Bronchial epithelial cell (primary cell): Measurements from ENCODE around the gene AMPD3. TPM values are rescaled to one million over a fixed set of nuclear protein-coding genes. Genes with fewer than 3 reads are reported as not detected.

Experiments
- DNase-seq: peaks from one replicate; pipeline ENCODE4 v3.0.0-alpha.2; 2010; ENCODE audit warnings: low read depth
- FAIRE-seq: peaks from 2 replicates; lab custom pipeline; 2011; peaks lifted over from hg19 to GRCh38; lab: Jason Lieb, UNC
- H3K27me3 ChIP-seq: 2 replicates; pipeline ENCODE4 v1.5.1; 2011; ENCODE audit warnings: low read length; ENCODE audit not compliant: control insufficient read depth, insufficient read depth
- H3K36me3 ChIP-seq: 2 replicates; pipeline ENCODE4 v1.5.1; 2011; ENCODE audit warnings: low read length; ENCODE audit not compliant: control insufficient read depth, insufficient read depth
- H3K4me3 ChIP-seq: 2 replicates; pipeline ENCODE4 v1.5.1; 2011; ENCODE audit warnings: mild to moderate bottlenecking, low read depth, low read length, control low read depth
- total RNA-seq: library from RNA; depleted of rRNA; stranded (reverse); fragments of >200 nt; gene quantifications from 2 replicates; pipeline ENCODE4 v1.2.1, GENCODE V29; 2014
- TF ChIP-seq, protein P1 (sequence below): IDR thresholded peaks from 2 replicates; pipeline ENCODE4 v1.5.1; 2011; ENCODE audit warnings: mild to moderate bottlenecking, moderate library complexity, low read length, control low read depth, inconsistent platforms; ENCODE audit not compliant: insufficient read depth, severe bottlenecking

Gene AMPD3
- total RNA-seq, 1 donor from 2014 or later, result 5.3 TPM

DNA sequence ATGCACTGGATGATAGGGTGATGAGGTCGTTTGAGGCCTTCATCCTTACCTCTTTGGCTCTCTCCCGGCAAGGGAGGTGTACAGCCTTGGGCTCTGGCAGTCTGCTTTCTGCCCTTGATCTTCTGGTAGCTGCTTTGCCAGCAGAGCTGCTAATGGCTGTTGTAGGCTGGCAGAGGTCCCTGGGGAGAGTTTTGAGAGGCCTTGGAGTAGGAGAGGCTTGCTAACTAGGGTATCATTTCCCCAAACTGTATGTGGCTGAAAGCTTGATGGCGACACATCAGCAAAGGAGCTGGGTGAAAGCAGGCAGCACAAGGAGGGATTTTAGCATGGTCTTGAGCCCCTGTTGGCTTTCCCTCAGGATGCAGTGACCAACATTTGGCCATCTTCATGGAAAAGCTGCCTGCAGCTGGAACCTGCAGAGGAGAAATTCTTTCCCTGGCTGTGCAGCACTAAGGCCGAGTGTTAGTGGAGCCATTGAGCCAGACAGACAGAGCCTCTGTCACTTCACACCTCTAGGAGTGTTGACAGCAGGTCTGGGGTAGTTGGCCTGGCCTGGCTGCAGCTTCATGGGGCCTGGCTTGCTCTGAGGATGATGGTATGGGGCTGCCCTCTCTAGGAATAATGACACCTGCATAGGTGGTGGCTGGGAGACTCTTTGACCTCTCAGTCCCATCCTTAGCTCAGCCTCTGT, 3.5 kb upstream of the AMPD3 start:
- FAIRE-seq, result no peak
- H3K4me3 ChIP-seq, result peak overlapping the region; percentile 55

DNA sequence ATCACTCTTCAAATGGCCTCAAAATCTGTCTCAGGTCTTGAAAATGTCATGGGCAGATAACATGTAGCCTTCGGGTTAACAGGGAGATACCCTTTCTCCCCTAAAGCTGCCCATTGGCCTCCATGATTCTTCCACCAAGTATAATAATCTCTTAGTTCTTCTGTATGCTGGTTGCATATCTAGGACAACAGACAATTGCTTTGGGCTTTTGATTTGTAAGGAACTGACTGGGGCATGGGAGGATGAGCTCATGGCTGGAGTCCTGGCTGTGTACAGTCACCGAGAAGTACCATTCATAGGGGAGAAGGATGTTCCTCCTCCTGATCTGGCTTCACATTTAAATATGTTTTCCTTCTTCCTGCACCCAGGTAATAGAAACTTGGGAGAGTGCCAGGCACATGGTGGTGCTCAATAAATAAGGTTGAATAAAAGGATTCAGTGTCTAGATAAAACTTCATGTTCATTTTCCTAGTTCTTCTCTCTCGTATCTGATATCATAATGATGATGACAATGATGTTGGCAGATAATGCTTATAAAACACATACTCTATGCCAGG, 2.8 kb upstream of the AMPD3 start:
- H3K36me3 ChIP-seq, result no peaks in the 10 kb centered on the region
- FAIRE-seq, result no peak
- no peaks in the 10 kb centered on the region for H3K27me3 ChIP-seq
- H3K4me3 ChIP-seq, result no peak overlapping the region
- peak; percentile 59 for DNase-seq
- TF ChIP-seq, protein P1, sequence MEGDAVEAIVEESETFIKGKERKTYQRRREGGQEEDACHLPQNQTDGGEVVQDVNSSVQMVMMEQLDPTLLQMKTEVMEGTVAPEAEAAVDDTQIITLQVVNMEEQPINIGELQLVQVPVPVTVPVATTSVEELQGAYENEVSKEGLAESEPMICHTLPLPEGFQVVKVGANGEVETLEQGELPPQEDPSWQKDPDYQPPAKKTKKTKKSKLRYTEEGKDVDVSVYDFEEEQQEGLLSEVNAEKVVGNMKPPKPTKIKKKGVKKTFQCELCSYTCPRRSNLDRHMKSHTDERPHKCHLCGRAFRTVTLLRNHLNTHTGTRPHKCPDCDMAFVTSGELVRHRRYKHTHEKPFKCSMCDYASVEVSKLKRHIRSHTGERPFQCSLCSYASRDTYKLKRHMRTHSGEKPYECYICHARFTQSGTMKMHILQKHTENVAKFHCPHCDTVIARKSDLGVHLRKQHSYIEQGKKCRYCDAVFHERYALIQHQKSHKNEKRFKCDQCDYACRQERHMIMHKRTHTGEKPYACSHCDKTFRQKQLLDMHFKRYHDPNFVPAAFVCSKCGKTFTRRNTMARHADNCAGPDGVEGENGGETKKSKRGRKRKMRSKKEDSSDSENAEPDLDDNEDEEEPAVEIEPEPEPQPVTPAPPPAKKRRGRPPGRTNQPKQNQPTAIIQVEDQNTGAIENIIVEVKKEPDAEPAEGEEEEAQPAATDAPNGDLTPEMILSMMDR, result no peak

More for the DNA sequence above, 3.5 kb upstream of the AMPD3 start:
- Histone ChIP-seq H3K27me3 (no peaks in the 10 kb centered on the region), H3K36me3 (no peaks in the 10 kb centered on the region)
- no peak for DNase-seq
- TF ChIP-seq, protein P1, result no peak

DNA sequence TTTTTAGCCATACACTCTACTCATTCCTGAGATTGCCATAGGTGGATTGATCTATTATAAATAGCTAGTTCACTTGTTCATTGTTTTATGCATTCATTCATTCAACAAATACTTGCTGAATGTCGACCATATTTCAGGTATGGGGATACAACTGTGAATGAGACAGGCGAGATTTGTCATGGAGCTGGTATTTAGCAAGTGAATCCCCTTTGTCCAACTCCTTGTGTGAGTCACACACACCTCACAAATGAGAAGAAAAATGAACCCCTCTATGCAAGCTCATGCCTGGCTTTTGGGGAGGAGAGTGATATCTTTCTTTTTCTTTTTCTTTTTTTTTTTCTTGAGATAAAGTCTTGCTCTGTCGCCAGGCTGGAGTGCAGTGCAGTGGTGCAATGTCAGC, 1.8 kb upstream of the AMPD3 start:
- no peak for FAIRE-seq
- DNase-seq, result peak; percentile 89
- Histone ChIP-seq H3K36me3 (no peaks in the 10 kb centered on the region), H3K27me3 (no peaks in the 10 kb centered on the region), H3K4me3 (no peak overlapping the region)
- TF ChIP-seq, protein P1, result no peak

DNA sequence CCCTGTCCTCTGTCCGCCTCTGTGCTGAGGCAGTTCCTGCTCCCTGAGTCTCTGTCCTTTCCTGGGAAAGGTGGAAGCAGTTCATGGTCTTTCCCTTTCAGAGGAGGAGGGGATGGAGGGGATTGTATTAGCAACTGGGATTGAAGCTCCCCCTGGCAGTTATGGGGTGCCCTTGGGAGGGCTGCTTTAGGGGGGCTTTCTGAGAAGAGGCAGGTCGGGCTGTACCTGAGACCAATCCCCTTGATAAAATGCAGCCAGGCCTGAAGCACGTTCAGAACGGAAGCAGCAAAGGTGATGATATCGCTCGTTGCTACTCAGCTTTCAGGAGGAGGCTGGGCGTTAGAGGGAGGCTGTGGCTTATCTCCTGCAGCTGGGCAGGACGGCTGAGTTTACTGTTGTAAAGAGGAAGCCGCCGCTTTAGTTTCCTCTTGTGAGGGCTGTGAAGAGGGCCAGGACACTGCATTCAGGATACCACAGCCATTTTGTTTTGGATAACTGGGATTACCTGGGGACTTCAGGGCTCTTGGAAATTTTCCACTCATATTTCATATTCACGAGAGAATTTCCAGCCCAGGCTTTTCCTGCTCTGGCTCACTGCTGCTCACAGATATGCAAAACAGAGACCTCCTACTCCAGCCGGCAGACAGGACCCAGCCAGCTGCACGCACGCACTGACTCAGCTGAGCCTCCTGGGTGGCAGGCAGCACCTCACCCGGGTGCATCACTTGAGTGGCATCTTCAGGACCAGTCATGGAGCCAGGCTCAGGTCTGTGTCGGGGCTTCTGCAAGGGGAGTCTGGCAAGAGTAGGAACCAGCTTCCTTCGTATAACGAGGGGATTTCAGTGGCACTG, 798 bp downstream of the AMPD3 start:
- Histone ChIP-seq H3K27me3 (no peaks in the 10 kb centered on the region), H3K36me3 (peaks cover 1% of the 10 kb centered on the region), H3K4me3 (peak overlapping the region; percentile 30)
- DNase-seq (peak; percentile 89), FAIRE-seq (no peak)
- TF ChIP-seq, protein P1, result no peak

DNA sequence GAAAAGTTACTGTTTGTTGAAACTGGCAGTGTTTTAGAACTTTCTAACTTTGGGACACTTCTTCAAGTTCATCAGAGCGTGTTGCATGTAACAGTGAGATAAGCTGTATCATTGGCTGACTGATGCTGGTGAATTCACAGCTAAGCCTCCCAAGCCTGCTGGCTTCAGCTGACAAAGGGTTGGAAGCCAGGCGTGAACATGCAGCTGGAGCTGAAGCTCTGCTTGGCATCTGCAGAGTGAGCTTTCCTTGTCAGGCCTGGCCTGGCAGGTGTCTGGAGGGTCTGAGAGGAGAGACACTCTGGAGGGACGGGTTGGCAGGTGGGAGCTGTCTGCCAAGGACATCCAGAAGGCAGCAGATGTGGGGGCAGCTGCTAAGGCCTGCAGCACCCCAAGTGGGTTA, 1.5 kb downstream of the AMPD3 start:
- no peak for FAIRE-seq
- no peak for DNase-seq
- no peak overlapping the region for H3K4me3 ChIP-seq
- no peaks in the 10 kb centered on the region for H3K27me3 ChIP-seq
- H3K36me3 ChIP-seq, result peaks cover 5% of the 10 kb centered on the region
- TF ChIP-seq, protein P1, result no peak
